ENCODE measurements around the gene EPB41.
"Not testable (repeated sequence)": the region's sequence is repeated elsewhere in the genome, so short reads cannot be mapped to it uniquely, and the experiment has no call there.

Gene EPB41

DNA sequence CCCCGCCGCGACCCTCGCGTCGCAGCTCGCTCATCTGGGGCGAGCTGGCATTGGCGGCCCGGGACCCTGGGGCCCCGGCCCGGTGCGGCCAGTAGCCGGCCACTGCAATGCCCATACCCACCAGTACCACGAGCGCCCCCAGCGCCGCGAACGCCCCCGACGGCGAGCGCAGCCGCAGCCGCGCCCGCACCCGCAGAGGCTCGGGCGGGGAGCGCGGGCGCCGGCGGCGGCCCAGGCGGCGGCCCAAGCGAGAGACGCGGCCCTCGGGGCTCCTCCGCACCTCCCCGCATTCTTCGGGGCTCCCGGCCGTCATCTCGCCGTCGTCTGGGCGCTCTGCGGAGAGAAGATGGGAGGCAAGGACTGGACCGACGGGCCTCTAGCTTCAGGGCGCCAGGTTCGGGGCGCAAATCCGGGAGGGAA is 207.2 kb downstream of the EPB41 start:
- Mint-ChIP-seq H3K36me3 (ENCODE audit: low read depth) (peaks cover 13% of the 10 kb centered on the region), H3K27me3 (peaks cover 16% of the 10 kb centered on the region), H3K9me3 (no peaks in the 10 kb centered on the region), H3K4me1 (peaks cover 14% of the 10 kb centered on the region), H3K4me3 (peak overlapping the region; percentile 24), H3K27ac (no peak overlapping the region)
- DNase-seq = no peak
- no peak for ATAC-seq

DNA sequence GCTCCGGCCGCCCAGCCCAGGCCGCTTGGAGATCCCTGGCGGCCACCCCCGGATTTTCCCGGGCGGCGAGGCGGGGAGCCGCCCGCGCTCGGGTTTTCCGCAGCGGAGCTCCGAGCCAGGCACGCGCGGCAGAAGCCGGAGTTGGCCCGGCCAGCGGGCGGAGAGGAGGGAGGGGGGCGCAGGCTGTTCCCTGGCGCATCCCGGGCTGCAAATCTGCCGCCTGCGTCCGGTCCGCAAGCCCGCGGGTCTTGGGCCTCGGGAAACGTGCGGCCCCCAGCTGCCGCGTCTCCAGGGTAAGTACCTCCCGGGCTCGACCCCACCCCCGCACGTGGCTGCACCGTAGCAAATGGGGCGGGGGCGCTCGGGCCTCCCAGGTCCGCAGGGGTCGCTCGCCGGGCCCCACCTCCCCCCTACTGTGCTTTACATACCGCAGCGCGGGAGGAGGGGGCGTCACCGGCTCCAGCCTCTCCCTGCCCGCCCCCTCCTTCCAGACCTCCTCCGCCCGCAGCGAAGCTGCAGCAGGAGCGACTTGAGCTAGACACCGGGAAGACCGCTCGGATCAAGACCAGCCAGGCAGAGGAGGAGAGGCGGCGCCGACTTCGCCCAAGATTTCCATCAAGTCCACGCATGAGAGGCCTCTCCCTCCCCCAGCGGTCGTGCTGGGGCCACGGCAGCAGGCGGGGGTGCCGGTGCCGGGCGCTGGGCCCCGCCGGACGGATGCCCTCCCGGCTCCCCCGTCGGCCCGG is 207.7 kb downstream of the EPB41 start:
- peaks cover 11% of the 10 kb centered on the region for H3K36me3 Mint-ChIP-seq (ENCODE audit: low read depth)
- H3K9me3 Mint-ChIP-seq = no peaks in the 10 kb centered on the region
- H3K4me1 Mint-ChIP-seq = peaks cover 14% of the 10 kb centered on the region
- H3K4me3 Mint-ChIP-seq = peak overlapping the region; percentile 71
- no peak overlapping the region for H3K27ac Mint-ChIP-seq
- no peak for DNase-seq
- no peak for ATAC-seq
- H3K27me3 Mint-ChIP-seq = peaks cover 16% of the 10 kb centered on the region

DNA sequence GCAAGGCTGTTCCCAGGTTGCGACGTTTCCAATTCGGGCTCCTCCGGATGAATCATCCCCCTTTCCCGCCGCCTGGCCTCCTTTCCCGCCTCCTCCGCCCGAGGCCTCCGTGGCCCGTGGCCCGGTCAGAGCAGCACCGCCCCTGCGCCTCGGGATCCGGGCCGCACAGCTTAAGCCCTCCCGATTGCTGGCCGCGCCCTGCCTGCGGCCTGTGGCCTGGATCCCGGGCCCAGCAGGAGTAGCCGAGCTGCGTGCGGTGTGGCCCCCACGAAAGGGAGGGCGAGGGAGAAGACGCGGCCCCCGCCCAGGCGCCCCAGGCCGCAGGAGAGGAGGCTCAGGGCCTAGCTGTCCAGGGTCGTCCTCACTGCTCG is 208.3 kb downstream of the EPB41 start:
- DNase-seq (peak; percentile 26), ATAC-seq (no peak)
- H3K27me3 Mint-ChIP-seq = peaks cover 16% of the 10 kb centered on the region
- H3K36me3 Mint-ChIP-seq (ENCODE audit: low read depth) = peaks cover 5% of the 10 kb centered on the region
- H3K4me3 Mint-ChIP-seq = peak overlapping the region; percentile 71
- peak overlapping the region; percentile 59 for H3K27ac Mint-ChIP-seq
- peaks cover 10% of the 10 kb centered on the region for H3K4me1 Mint-ChIP-seq
- H3K9me3 Mint-ChIP-seq = no peaks in the 10 kb centered on the region

DNA sequence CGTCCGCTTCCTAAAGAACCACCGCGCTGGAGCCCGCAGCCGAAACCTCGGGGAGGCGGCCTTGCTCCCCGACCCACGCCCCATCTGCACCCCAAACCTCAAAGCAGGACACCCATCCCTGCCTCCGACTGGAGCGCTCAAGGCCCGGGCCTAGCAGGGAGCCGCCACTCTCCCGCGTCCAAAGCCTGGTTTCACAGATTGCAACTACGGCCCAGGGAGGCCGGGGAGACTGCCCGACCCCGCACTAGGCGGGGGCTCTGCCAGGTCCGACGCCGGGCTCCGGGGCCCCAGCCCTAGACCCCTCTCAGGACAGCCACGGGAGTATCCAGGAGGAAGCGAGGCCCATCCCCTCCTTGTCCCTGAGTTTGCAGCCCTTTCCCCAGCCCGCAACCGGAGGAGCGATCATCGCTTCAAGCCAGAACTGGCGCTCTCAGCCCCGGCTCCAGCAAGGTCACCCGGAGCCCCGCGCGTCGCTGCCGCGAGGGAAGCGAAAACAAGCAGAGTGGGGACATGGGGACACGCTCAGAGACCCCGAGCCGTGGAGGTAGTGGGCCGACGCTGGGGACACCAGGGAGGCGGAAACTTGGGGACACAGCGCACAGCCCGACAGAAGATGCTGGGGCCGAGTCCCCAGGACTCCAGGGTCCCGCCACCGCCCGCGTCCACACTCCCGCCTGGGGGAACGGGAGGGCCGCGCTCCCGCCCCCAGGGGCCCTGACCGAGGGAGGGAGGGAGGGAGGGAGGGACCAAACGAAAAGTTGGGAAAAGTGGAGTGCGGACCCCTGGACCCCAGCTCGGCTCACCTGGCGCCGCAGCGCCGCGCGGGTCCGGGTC is 208.9 kb downstream of the EPB41 start:
- Mint-ChIP-seq H3K9me3 (no peaks in the 10 kb centered on the region), H3K4me3 (peak overlapping the region; percentile 71), H3K27me3 (peaks cover 16% of the 10 kb centered on the region), H3K36me3 (ENCODE audit: low read depth) (peaks cover 4% of the 10 kb centered on the region), H3K27ac (peak overlapping the region; percentile 59), H3K4me1 (peaks cover 9% of the 10 kb centered on the region)
- DNase-seq (peak; percentile 42), ATAC-seq (no peak)

DNA sequence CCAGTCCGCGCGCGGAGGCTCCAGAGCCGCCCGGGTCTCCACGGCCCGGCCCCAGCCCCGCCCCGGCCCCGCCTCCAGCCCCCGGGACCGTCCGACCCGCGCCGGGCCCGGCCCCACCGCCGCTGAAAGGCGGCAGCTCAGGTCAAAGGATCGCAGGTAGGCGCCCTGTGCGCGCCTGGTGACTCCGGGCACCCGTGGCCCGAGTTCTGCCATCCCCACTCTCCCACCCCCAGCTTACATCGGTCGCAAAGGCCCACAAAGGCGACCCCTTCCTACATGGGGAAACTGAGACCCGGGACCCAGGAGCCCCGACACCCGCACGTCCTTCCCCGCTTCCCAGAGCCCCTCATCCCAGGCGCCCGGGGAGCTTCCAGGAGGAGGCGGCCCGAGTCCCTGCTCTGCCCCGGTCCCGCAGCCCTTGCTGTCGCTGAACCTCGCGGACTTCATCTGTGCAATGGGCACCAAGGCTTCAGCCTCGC is 209.6 kb downstream of the EPB41 start, which contains the start of gene TMEM200B:
TSS of gene TMEM200B (minus strand) at position 17 of the 479 bp plus-strand sequence. CDS start 2,075 bp downstream, outside the sequence.
- ATAC-seq (peak; percentile 11), DNase-seq (no peak)
- Mint-ChIP-seq H3K27ac (peak within 1 kb of the TSS; percentile 59), H3K27me3 (peaks cover 16% of the 10 kb centered on the region), H3K9me3 (no peaks in the 10 kb centered on the region), H3K4me1 (peaks cover 9% of the 10 kb centered on the region), H3K36me3 (ENCODE audit: low read depth) (no peaks in the 10 kb centered on the region), H3K4me3 (peak within 1 kb of the TSS; percentile 73)

DNA sequence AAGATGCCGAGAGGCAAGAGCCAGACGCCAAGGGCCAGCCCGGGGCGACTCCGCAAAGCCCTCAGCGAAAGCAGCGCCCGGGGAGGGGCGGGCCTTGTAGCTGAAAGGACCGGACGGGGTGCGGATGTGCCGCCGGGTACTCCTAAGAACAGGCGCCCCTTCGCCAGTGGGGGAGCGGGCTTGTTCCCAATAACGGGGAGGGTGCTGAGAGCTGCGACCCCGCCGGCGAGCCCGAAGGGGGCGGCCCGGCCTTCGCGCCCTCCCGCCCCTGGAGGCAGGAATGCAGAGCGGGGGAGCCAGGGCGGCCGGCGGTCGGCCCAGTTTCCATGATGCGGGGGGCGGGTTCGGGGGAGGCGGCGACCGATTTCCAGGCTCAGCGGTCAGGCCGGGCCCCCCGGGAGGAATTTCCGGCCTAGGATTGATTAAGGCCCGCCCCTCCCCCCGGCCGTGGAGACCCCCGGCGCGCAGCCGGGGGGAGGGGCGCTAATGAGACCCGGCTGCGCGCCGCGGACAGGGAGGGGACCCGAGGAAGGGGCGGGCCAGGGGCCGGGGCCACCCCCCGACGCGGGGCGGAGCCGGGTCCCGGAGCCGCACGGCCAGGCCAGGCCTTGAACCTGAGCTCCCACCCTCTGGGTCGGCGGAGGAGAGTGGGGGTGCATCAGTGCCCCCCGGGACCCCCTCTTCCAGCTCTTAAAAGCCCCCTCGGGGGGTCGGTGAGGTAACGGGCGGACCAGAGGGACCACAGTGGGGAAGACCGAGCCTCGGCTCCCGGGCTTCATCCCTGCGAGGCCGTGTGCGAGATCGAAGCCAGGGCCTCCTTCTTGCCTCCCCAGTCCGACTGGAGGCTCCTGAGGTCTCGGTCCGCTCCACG is 210.2 kb downstream of the EPB41 start:
- no peaks in the 10 kb centered on the region for H3K9me3 Mint-ChIP-seq
- peak; percentile 61 for ATAC-seq
- H3K4me1 Mint-ChIP-seq = peaks cover 9% of the 10 kb centered on the region
- H3K4me3 Mint-ChIP-seq = peak overlapping the region; percentile 73
- H3K36me3 Mint-ChIP-seq (ENCODE audit: low read depth) = no peaks in the 10 kb centered on the region
- H3K27me3 Mint-ChIP-seq = peaks cover 16% of the 10 kb centered on the region
- DNase-seq = peak; percentile 74
- H3K27ac Mint-ChIP-seq = no peak overlapping the region

DNA sequence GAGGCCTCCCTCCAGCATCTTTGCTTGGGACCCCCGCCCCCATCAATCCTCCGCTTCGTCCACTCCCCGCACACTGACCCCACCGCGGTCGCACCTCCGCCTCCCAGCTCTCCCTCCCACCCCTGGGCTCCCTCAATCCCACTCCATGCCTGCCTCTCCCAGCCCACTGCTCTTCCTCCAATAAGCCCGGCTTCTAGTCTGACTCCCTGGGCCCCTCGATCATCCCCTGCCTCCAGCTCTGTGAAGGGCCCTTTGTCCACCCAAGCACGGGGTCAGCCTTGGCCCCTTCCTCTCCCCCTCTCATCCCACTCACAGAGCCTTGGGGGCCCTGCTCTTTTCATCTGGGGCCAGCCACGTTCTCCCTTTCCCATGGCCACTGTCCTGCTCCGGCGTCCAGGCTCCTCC is 210.9 kb downstream of the EPB41 start:
- H3K9me3 Mint-ChIP-seq = no peaks in the 10 kb centered on the region
- peaks cover 9% of the 10 kb centered on the region for H3K4me1 Mint-ChIP-seq
- no peak for DNase-seq
- ATAC-seq = no peak
- peak overlapping the region; percentile 68 for H3K27ac Mint-ChIP-seq
- peak overlapping the region; percentile 53 for H3K4me3 Mint-ChIP-seq
- no peaks in the 10 kb centered on the region for H3K36me3 Mint-ChIP-seq (ENCODE audit: low read depth)
- H3K27me3 Mint-ChIP-seq = peaks cover 16% of the 10 kb centered on the region

DNA sequence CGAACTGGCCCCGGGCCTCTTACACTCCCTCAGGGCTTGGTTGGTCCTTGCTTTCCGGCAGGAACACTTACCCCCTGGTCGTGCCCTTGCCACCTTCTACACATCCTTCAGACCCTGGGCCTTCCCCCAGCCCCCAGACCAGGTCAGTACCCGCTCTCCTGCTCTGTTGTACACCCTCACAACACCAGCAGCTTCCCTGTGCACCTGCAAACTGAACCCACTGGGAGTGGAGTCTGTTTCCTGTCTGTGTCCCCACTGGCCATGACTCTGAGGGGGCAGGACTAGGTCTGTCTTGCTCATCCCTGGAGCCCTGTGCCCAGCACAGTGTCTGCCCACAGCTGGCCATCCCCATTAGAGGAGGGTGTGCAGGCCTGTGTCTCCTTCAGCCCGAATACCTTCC is 211.4 kb downstream of the EPB41 start:
- no peak for ATAC-seq
- Mint-ChIP-seq H3K27me3 (peaks cover 16% of the 10 kb centered on the region), H3K4me3 (peak overlapping the region; percentile 53), H3K27ac (peak overlapping the region; percentile 68), H3K9me3 (no peaks in the 10 kb centered on the region), H3K4me1 (peaks cover 9% of the 10 kb centered on the region), H3K36me3 (ENCODE audit: low read depth) (no peaks in the 10 kb centered on the region)
- no peak for DNase-seq

DNA sequence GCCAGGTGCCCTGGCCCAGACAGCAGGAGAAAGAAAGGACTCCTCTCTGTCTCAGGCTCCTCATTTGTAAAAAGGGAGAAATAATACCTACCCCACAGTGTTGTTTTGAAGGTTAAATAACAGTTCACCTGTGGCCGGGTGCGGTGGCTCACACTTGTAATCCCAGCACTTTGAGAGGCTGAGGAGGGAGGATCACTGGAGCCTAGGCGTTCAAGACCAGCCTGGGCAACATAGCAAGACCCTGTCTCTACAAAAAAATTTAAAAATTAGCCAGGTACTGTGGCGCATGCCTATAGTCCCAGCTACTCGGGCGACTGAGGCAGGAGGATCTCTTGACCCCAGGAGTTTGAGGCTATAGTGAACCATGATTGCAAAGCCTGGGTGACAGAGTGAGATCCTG is 211.8 kb downstream of the EPB41 start:
- ATAC-seq (no peak), DNase-seq (no peak)
- Mint-ChIP-seq H3K4me1 (peaks cover 9% of the 10 kb centered on the region), H3K36me3 (ENCODE audit: low read depth) (no peaks in the 10 kb centered on the region), H3K27ac (no peak overlapping the region), H3K9me3 (no peaks in the 10 kb centered on the region), H3K27me3 (peaks cover 16% of the 10 kb centered on the region), H3K4me3 (peak overlapping the region; percentile 53)

DNA sequence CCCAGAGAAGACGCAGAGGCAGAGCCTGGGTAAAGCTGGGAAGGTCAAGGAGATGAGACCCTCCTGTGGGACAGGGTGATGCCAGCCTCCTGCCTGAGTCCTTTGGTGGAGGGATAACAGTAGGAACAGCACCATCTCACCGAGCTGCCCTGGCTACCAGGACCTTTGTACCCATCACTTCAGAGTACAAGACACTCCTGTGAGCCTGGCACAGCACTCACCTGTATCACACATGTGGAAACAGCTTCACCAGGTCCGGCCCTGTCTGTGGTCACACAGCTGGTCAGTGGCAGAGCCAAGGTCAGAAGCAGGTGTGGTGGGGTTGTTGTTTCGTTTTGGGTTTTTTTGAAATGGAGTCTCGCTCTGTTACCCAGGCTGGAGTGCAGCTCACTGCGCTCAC is 214.4 kb downstream of the EPB41 start:
- Mint-ChIP-seq H3K9me3 (no peaks in the 10 kb centered on the region), H3K27me3 (peaks cover 21% of the 10 kb centered on the region), H3K36me3 (ENCODE audit: low read depth) (no peaks in the 10 kb centered on the region), H3K4me3 (no peak overlapping the region), H3K4me1 (peaks cover 5% of the 10 kb centered on the region), H3K27ac (no peak overlapping the region)
- DNase-seq = no peak
- ATAC-seq = no peak

DNA sequence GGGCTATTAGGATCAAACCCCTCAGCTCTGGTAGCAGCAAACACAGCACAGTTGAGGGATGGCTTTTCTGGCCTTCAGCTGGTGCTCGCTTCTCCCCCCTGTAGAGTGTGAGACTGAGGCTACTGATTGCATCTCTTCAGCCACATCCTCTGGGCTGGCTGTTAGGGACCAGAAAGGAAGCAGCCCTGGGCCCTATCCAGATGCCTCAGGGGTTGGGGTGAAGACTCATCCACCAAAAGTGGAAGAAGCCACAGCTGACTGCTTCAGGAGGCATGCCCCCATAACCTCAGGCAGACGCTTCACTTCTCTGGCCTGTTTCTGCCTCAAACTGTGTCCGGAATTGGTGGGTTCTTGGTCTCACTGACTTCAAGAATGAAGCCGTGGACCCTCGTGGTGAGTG is 215.5 kb downstream of the EPB41 start:
- Mint-ChIP-seq H3K36me3 (ENCODE audit: low read depth) (no peaks in the 10 kb centered on the region), H3K27me3 (peaks cover 23% of the 10 kb centered on the region), H3K9me3 (no peaks in the 10 kb centered on the region), H3K4me3 (no peak overlapping the region), H3K27ac (no peak overlapping the region), H3K4me1 (peaks cover 7% of the 10 kb centered on the region)
- DNase-seq (no peak), ATAC-seq (no peak)

DNA sequence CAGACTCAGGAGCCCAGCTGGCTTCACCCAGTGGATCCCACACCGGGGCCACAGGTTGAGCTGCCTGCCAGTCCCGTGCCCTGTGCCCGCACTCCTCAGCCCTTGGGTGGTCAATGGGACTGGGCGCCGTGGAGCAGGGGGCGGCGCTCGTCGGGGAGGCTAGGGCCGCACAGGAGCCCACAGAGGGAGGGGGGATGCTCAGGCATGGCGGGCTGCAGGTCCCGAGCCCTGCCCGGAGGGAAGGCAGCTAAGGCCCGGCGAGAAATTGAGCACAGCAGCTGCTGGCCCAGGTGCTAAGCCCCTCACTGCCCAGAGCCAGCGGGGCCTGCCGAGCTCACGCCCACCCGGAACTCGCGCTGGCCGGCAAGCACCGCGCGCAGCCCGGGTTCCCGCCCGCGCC is 216.7 kb downstream of the EPB41 start:
- not testable (repeated sequence) for H3K36me3 Mint-ChIP-seq (ENCODE audit: low read depth); H3K27ac Mint-ChIP-seq; DNase-seq; H3K4me3 Mint-ChIP-seq; H3K9me3 Mint-ChIP-seq; ATAC-seq; H3K4me1 Mint-ChIP-seq
- peaks cover 16% of the 10 kb centered on the region for H3K27me3 Mint-ChIP-seq

DNA sequence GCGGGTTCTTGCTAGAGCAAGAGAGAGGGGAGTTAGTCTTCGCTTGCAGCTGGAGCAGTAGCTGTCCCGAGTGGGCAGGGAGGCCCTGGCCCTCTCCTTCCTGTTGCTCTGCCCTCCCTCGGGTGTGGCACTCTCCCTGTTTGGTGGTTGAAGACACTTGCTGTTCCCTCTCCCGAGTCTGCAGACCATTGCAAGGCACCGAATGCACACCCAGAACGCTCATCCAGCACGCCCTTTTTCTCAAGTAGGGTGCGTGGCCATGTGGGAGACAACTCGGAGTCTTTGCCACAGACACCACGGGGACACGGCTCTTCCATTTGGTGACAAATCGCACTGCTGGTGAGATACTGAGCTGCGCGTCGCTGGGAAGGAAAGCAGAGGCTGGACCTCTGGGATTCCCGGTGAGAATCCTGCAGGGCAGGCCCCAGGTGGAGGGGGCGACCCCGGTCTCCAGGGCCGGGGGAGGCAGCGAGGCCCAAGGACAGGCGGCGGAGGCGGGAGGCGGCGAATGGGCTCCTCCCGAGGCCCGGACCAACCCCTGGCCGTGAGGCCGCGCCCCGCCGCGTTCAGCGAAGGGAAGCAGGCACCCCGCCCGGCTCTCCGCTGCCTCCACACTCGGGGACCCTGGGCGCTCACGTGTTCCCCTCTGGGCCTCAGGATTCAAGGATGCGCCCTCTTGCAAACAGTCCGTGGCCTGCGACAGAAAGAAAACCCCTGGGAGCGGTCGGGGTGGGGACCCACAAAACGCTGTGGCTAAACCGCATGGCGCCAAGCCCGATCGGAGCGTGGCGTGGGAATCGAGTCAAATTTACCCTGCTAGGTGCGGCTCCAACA is 219.7 kb downstream of the EPB41 start:
- H3K27ac Mint-ChIP-seq = no peak overlapping the region
- no peak overlapping the region for H3K4me3 Mint-ChIP-seq
- H3K9me3 Mint-ChIP-seq = no peaks in the 10 kb centered on the region
- ATAC-seq = no peak
- H3K4me1 Mint-ChIP-seq = peaks cover 2% of the 10 kb centered on the region
- DNase-seq = no peak
- peaks cover 14% of the 10 kb centered on the region for H3K27me3 Mint-ChIP-seq
- no peaks in the 10 kb centered on the region for H3K36me3 Mint-ChIP-seq (ENCODE audit: low read depth)

DNA sequence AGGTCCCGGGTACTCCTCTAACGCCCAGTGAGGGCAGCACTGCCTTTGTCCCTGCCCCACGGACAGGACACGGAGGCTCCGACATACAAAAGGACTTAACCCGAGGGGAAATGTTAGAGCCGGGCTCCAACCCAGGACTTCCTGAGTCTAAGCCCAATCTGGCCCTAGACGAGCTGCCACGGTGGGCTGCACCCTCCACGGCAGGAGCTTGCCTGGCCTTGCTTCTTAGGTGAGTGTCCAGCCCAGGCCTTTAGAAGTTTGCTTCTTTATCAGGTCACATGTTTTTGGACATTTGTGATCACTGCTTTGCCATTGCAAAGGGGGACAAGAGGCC is 220.3 kb downstream of the EPB41 start:
- no peaks in the 10 kb centered on the region for H3K9me3 Mint-ChIP-seq
- peaks cover 2% of the 10 kb centered on the region for H3K4me1 Mint-ChIP-seq
- DNase-seq (no peak), ATAC-seq (no peak)
- H3K4me3 Mint-ChIP-seq = no peak overlapping the region
- H3K36me3 Mint-ChIP-seq (ENCODE audit: low read depth) = no peaks in the 10 kb centered on the region
- H3K27ac Mint-ChIP-seq = no peak overlapping the region
- peaks cover 14% of the 10 kb centered on the region for H3K27me3 Mint-ChIP-seq

Measured in activated naive CD8-positive, alpha-beta T cell treated with anti-CD3 and anti-CD28 coated beads, Interleukin-2, amount 50 U/mL, for 24 hours (primary cell).